Measurements from ENCODE around the gene UBE2H. TPM values are rescaled to one million over a fixed set of nuclear protein-coding genes. Genes with fewer than 3 reads are reported as not detected.

UBE2H gene
- total and polyA plus RNA-seq, 2 of the 4 experiments (the other 2 are of a cell fraction): 34.6 to 49.4 TPM

- TF ChIP-seq RAD21 (IDR thresholded peaks at IDR 0.05; ENCODE audit: low read length): no peak
These were observed 63.5 kb downstream of the UBE2H start (continued) for GRCh38 chr7:129889133-129889844.

GRCh38 chr7:129887865-129888264 lies 64.9 kb downstream of the UBE2H start:
- no peak for ATAC-seq (ENCODE audit: low read depth)
- dilution Hi-C loops (cut with HindIII; ENCODE audit: low sequenced_read_pairs, unreplicated experiment) (no loop called here), intact Hi-C loops (cut with micrococcal nuclease) (no loop called here), in situ Hi-C loops (cut with MboI; ENCODE audit: low sequenced_read_pairs) (no loop called here)
- no peak overlapping the region for H4K5ac ChIP-seq (ENCODE audit: low read depth, low read length)
- POLR2A ChIA-PET (ENCODE audit: unreplicated experiment): no interaction called here
- TF ChIP-seq MAFK (IDR thresholded peaks at IDR 0.05; ENCODE audit: low read depth, low read length) (no peak), BHLHE40 (IDR thresholded peaks at IDR 0.05; ENCODE audit: low read depth, low read length) (no peak), CTCF (conservative IDR thresholded peaks at IDR 0.05; ENCODE audit: low read depth, low read length) (no peak), CEBPB (IDR thresholded peaks at IDR 0.05; ENCODE audit: low read depth, low read length) (no peak), RCOR1 (IDR thresholded peaks at IDR 0.05; ENCODE audit: insufficient replicate concordance, low read length) (no peak), RAD21 (IDR thresholded peaks at IDR 0.05; ENCODE audit: low read length) (no peak), MXI1 (IDR thresholded peaks at IDR 0.05; ENCODE audit: borderline replicate concordance, low read depth, low read length) (no peak), RFX5 (IDR thresholded peaks at IDR 0.05; ENCODE audit: low read depth, low read length) (no peak), SMC3 (IDR thresholded peaks at IDR 0.05; ENCODE audit: low read depth, low read length) (no peak), POLR2A (IDR thresholded peaks at IDR 0.05; ENCODE audit: low read depth, low read length) (no peak), CHD1 (IDR thresholded peaks at IDR 0.05; ENCODE audit: low read depth, low read length) (no peak), NFE2L2 (IDR thresholded peaks at IDR 0.05; ENCODE audit: low read depth, low read length) (no peak)
- no peak overlapping the region for H3K4me2 ChIP-seq (ENCODE audit: low read depth, low read length)
- no peak overlapping the region for H2AK9ac ChIP-seq (replicated peaks; ENCODE audit: low read depth, low read length, poor library complexity)
- H2BK120ac ChIP-seq (ENCODE audit: low read depth, low read length): no peak overlapping the region
- no peak overlapping the region for H3K23ac ChIP-seq (ENCODE audit: low read depth, low read length)
- H2AFZ ChIP-seq (replicated peaks; ENCODE audit: low read length, poor library complexity): no peak overlapping the region
- H2BK5ac ChIP-seq (ENCODE audit: low read depth, low read length, poor library complexity, severe bottlenecking): no peak overlapping the region
- peaks cover 5% of the 10 kb centered on the region for H3K4me1 ChIP-seq (ENCODE audit: control insufficient read depth, insufficient read depth, low read length)
- no CpG with 5 or more reads among the region's 1 CpG for WGBS, 2 experiments (ENCODE audit: extremely low coverage in 2 of 2, insufficient read length in 1 of 2)
- H3K56ac ChIP-seq (ENCODE audit: extremely low read depth, insufficient read depth, low read length): no peak overlapping the region
- H4K20me1 ChIP-seq (ENCODE audit: insufficient read depth, low read length): peaks cover 23% of the 10 kb centered on the region
- H2BK20ac ChIP-seq (ENCODE audit: low read depth, low read length): no peak overlapping the region
- H3K14ac ChIP-seq (replicated peaks; ENCODE audit: low read depth, low read length): no peak overlapping the region
- H3K4ac ChIP-seq (ENCODE audit: low read depth, low read length): no peak overlapping the region
- H3K4me3 ChIP-seq (ENCODE audit: insufficient read depth, low read depth, low read length): no peak overlapping the region
- H3K79me1 ChIP-seq (ENCODE audit: low read depth in 1 of 2, low read length in 2 of 2): peaks cover 16 to 61% of the 10 kb centered on the region in 2 experiments
- H3K36me3 ChIP-seq (ENCODE audit: control insufficient read depth, insufficient read depth, low read length): peaks cover 13% of the 10 kb centered on the region
- H3K18ac ChIP-seq (ENCODE audit: low read depth, low read length): no peak overlapping the region
- no peak overlapping the region for H3K27ac ChIP-seq (ENCODE audit: insufficient read depth, low read length)
- BruUV-seq (replicated peaks): no TSS peak
- peaks cover 11% of the 10 kb centered on the region for H3K9me1 ChIP-seq (ENCODE audit: insufficient read depth, low read length)
- no peaks in the 10 kb centered on the region for H3K9me3 ChIP-seq (ENCODE audit: control insufficient read depth, insufficient read depth, low read length)
- no peaks in the 10 kb centered on the region for H3K27me3 ChIP-seq (ENCODE audit: control insufficient read depth, insufficient read depth, low read length)
- H4K91ac ChIP-seq (ENCODE audit: insufficient read depth, low read depth, low read length): no peak overlapping the region
- CTCF ChIA-PET: no interaction called here
- H4K8ac ChIP-seq (ENCODE audit: low read depth in 2 of 2, low read length in 2 of 2): no peak overlapping the region
- H2AK5ac ChIP-seq (ENCODE audit: low read depth, low read length): no peak overlapping the region
- H3K9ac ChIP-seq (ENCODE audit: low read depth, low read length): no peak overlapping the region
- DNase-seq: no peak
- H2BK15ac ChIP-seq (ENCODE audit: low read depth, low read length): no peak overlapping the region

Measured in IMR-90 (cell line).